Suppressor macrophage treated with lipopolysaccharide for 1 hour (primary cell): ENCODE results near the gene POU2F3.

Experiments used
- DNase-seq, 3 donors: peaks; one replicate each; pipeline ENCODE4 v3.0.0-alpha.2; 2020 to 2022

POU2F3 gene

DNA sequence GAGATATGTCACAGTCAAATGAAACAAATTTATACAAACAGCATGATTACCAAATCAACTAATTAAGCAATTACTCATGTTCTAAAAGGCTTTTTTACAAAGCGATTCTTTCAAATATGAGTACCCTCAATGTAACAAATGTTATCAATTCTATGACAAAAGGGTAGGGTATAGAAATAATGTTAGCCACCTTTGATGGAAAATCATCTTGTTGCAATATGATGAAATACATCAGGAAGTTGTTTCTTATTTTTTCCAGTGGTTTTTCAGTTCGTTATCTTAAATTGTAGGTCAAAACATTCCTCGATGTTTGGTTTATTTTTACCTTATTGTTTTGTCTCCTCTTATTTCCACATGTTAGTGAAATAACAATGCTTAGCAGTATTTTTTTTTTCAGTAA lies 102.7 kb downstream of the POU2F3 start:
- DNase-seq: no peak

DNA sequence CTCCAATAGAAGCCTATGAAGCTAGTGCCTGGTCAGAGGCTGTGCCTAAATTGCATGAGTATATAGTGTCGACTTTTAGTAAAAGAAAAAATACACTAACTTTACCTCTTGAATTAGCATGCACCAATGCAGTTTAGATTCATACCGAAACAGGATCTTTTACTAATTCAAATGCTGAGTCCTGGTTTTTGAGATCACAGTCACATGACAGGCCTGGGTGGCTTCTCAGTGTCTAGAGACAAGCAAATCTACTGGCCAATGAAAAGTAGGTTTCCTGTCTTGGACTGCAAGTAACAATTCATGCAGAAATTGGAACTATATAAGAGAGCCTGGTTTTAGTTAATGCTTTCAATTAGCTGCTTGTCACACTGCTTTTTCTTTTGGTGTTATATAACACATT lies 103.5 kb downstream of the POU2F3 start:
- peak; percentile 34 to 45 (median 40) for DNase-seq

DNA sequence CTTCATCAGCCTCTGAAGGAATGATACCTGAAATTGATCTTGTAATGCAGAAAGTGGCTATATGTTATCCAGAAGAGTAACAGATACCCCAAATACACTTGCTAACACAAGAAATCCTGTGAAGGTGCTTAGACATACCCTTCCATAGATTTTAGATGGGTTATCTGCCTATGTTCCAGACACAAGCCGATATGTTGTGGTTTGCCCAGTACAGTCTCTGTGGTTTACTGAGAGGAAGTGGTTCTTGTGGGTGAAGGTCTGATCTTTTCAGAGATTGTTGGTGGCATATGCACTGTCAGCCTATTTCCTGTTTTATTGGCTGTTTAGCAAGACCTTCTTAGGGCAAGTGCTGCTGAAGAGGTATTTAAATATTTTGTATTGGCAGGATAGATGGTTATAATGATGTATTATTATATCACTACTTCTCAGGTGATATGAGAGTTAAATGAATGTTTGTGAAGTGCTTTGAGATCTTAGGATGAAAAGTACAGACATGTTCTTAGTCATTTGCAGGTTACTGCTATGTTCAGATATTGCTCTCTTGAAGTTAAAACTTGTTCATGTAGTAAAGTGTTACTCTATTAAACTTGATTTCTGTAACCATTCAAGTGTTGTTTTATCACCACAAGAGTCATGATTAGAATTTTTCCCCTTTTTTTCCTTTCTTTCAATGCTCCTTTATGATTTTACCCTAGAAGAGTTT lies 104.5 kb downstream of the POU2F3 start:
- peak; percentile 56 to 73 (median 71) for DNase-seq

DNA sequence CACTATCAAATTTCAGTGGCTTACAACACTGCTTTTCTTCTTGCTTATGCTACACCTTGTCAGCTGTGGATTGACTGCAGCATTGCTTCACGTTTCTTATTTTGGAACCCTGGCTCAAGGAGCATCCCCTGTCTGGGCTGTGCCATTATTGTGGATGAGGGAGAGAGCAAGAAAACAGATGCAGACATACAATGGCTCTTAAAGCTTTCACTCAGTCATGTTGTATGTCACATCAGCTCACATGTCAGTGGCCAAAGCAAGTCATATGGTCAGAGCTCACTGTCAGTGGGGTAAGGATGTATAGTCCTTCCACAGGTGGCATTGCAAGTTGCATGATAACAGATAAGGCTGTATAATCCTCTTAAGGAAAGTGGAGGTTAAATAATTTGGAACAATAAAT lies 106.3 kb downstream of the POU2F3 start:
- DNase-seq: no peak

DNA sequence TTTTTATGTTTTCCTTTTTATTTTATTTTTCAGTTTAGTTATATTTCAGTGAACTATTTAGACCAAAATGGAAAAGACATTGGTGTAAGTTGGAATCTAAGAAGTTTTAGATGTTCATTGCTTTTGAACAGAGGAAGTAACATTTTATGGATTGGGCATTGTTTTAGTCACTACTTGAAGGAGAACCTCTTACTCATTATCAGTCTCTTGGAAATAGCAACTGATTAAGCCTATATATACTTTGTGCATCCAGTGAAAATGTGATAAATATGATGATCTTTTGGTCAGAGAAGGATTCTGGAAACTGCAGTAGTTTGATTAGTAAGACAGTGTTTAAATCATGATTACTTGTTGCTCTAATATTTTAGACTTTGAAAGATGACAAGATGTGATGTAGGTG lies 110.7 kb downstream of the POU2F3 start:
- DNase-seq: no peak

DNA sequence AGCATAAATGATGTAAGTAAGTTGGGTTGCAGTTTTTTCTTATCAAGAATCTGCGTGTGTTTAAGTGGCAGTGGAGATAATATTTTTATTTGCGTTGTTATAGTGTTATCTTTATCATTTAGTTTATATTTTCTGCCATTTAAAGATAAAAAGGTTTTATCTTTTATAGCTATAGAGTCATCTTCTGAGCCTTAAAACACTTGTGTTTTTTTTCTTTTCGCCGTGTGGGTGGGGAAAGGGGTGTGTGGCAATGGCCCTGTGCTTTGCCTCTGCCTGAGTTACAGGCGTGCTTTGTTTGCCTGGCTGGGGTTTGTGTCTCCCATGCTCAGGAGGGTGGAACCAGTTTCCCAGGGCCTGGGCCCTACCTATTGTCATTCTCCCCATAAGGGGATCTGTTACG lies 112.5 kb downstream of the POU2F3 start:
- no peak for DNase-seq

DNA sequence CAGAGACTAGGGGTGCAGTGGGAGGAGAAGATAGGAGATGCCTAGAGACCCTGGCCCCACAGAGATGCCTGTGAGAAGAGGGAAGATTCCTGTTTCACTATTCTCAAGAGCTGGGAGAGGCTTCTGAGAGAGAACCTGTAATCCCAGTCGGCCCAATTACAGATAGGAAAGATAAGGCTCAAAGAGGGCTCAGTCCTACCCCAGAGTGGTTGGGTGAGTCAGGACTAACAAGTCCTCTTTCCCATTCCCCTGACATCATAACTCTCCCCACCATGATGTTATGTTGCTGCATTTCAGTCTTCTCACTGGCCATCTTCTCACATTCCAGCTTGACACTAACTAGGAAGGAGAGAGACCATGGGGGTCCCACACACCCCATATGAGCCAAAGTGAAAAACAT lies 114.1 kb downstream of the POU2F3 start:
- DNase-seq: no peak

DNA sequence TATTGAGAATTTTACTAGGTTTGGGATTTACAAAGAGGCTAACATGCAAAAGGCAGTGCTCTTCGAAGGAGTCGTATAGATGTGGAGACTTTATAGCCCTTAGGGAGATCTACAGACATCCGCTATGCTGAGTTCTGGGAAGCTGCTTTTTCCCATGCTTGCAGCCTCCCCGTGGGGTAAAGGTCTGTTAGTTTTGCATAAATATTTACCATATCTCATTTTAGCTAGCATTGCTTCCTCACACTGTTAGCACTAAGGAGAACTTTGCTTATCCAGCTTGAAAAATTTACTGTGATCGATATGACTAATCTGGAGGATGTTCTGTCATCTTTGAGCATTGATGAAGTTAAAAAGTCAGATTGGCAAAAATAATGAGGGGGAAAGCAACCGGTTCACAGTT lies 114.8 kb downstream of the POU2F3 start:
- DNase-seq: no peak

DNA sequence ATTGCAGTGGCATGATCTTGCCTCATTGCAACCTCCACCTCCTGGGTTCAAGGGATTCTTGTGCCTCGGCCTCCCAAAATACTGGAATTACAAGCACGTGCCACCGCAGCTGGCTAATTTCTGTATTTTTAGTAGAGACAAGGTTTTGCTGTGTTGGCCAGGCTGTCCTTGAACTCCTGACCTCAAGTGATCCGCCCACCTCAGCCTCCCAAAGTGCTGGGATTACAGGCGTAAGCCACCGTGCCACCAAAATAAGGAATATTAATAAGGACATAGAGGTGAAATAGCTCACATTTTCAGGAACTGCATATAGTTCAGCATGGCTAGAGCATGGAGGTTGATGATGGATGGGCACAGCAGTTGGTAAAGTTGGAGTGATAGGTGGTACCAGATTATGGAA lies 117.7 kb downstream of the POU2F3 start:
- DNase-seq: no peak

DNA sequence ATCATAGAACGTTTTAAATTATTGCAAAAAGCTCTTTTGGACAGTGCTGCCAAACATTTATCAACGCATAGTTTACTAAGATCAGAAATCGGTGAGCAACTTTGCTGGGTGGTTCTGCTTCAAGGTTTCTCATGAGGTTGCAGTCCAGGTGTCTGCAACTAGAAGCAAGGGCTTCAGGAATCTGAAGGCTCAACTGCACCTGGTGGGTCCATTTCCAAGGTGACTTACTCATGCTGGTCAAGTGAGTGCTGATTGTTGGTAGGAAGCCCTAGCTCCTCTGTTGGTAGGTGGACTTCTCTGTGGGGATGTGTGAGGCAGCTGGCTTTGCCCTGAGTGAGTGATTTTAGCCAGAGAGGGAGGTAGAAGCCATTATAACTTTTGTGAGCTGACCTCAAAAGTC lies 118.8 kb downstream of the POU2F3 start:
- no peak for DNase-seq

DNA sequence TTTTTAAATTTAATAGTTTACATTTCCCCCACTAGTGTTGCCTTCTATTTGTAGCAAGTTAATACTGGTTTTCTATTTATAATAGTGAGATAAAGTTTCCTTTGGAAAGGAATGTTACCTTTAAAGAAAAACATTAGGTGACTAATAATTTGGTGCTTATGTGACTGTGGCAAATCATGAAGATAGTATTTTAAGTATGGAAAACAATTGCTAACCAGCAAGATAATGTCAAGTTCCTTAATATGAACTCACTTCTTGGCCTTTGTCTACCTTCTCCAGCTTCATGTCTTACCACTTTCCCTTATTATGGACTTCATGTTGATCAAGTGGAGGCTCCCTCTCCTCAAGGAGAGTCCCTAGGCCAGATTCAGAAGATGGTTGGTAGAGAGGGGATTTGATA lies 123.5 kb downstream of the POU2F3 start:
- no peak for DNase-seq

DNA sequence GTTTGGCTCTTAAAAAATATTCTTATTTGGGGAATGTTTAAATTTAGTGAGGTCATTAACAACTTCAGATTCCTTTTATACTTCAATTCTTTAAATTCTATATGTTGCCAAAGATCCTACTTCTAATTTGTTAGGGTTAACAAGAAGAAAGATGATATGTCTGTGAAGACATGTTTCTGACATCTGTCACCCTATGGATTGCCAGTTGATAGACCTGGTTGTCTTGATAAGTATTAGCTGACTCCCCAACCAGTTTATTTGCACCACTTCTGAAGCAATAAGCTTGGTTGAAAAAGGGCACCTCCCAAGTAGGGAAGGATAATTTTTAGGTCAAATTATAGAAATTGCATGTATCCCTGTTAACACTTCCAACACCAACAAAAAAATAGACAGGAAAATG lies 125.6 kb downstream of the POU2F3 start:
- DNase-seq: no peak
